SK-N-SH (cell line): ENCODE measurements around the gene TPRA1. TPM values are rescaled to one million over a fixed set of nuclear protein-coding genes. Genes with fewer than 3 reads are reported as not detected.

Experiments used
- CTCF ChIA-PET: fragments of 300-600, 350-600 bp; formaldehyde crosslinking; extraction: SDS; loops from one replicate; lab custom pipeline; 2021; lab: Yijun Ruan, JAX
- POLR2A ChIA-PET: fragments of 350-600 bp; sonication (Branson Sonifier 250); formaldehyde crosslinking; extraction: SDS; loops from one replicate; lab custom pipeline; 2020; ENCODE audit warnings: antibody characterized with exemption, inconsistent platforms; lab: Yijun Ruan, JAX
- DNase-seq: peaks from one replicate; pipeline ENCODE4 v3.0.0; 2012
- H2AFZ ChIP-seq: fragments of 200-600 bp; sonication (generic); 2 replicates; pipeline ENCODE4 v1.8.1; 2016; ENCODE audit warnings: antibody characterized with exemption, mild to moderate bottlenecking, low read depth
- H3F3A ChIP-seq: fragments of 200-600 bp; sonication (generic); replicated peaks from 2 replicates; pipeline ENCODE3; 2016; ENCODE audit warnings: antibody characterized with exemption, mild to moderate bottlenecking; ENCODE audit not compliant: insufficient read depth
- H3K27ac ChIP-seq, 2 experiments: fragments of 200-500 bp in 1 of 2; fragments of 200-600 bp in 1 of 2; sonication (Bioruptor generic) in 1 of 2; sonication (generic), shearing (Covaris generic) in 1 of 2; 2 replicates each; pipeline versions ENCODE4 v1.5.1 to v1.6.1; 2014 to 2016; ENCODE audit warnings: low read depth in 2 of 2, inconsistent platforms in 1 of 2, low read length in 1 of 2, mild to moderate bottlenecking in 1 of 2, mixed read lengths in 1 of 2
- H3K27me3 ChIP-seq: fragments of 200-600 bp; sonication (generic), shearing (Covaris generic); 2 replicates; pipeline ENCODE4 v1.6.1; 2016; ENCODE audit warnings: mixed run types; ENCODE audit not compliant: insufficient read depth
- H3K36me3 ChIP-seq, 2 experiments: fragments of 200-500 bp in 1 of 2; fragments of 200-600 bp in 1 of 2; sonication (Bioruptor generic) in 1 of 2; sonication (generic) in 1 of 2; replicated peaks in 1 of 2; 2 replicates each; pipeline versions ENCODE3 to v1.5.1; 2014 to 2016; ENCODE audit warnings: low read length in 1 of 2, mild to moderate bottlenecking in 1 of 2; ENCODE audit not compliant: insufficient read depth in 2 of 2, control insufficient read depth in 1 of 2
- H3K4me1 ChIP-seq, 2 experiments: fragments of 200-500 bp in 1 of 2; fragments of 200-600 bp in 1 of 2; sonication (Bioruptor generic) in 1 of 2; sonication (generic), shearing (Covaris generic) in 1 of 2; 2 replicates each; pipeline versions ENCODE4 v1.5.1 to v1.6.1; 2014 to 2016; ENCODE audit warnings: low read depth in 1 of 2, low read length in 1 of 2, mixed run types in 1 of 2; ENCODE audit not compliant: insufficient read depth in 2 of 2, control insufficient read depth in 1 of 2
- H3K4me2 ChIP-seq: fragments of 200-600 bp; sonication (generic), shearing (Covaris generic); 2 replicates; pipeline ENCODE4 v1.6.1; 2017; ENCODE audit warnings: mixed run types
- H3K4me3 ChIP-seq, 2 experiments: fragments of 200-500 bp in 1 of 2; fragments of 200-600 bp in 1 of 2; sonication (Bioruptor generic) in 1 of 2; sonication (generic), shearing (Covaris generic) in 1 of 2; 2 replicates each; pipeline versions ENCODE4 v1.5.1 to v1.8.1; 2014 to 2016; ENCODE audit warnings: low read depth in 2 of 2, inconsistent platforms in 1 of 2, low read length in 1 of 2, mild to moderate bottlenecking in 1 of 2, mixed read lengths in 1 of 2, moderate library complexity in 1 of 2
- H3K79me2 ChIP-seq: fragments of 200-600 bp; sonication (generic); 2 replicates; pipeline ENCODE4 v1.8.1; 2017; ENCODE audit warnings: mild to moderate bottlenecking; ENCODE audit not compliant: insufficient read depth
- H3K9ac ChIP-seq: fragments of 200-600 bp; sonication (generic); 2 replicates; pipeline ENCODE4 v1.6.1; 2017; ENCODE audit warnings: mixed run types
- H3K9me2 ChIP-seq: fragments of 200-600 bp; sonication (generic); 2 replicates; pipeline ENCODE4 v1.6.1; 2017; ENCODE audit warnings: mixed run types
- H3K9me3 ChIP-seq: fragments of 200-600 bp; sonication (generic); 2 replicates; pipeline ENCODE4 v1.6.1; 2017; ENCODE audit warnings: mixed run types, mild to moderate bottlenecking, moderate library complexity
- H4K20me1 ChIP-seq: fragments of 200-600 bp; sonication (generic); 2 replicates; pipeline ENCODE4 v1.6.1; 2017; ENCODE audit warnings: mild to moderate bottlenecking, mixed run types; ENCODE audit not compliant: insufficient read depth
- CHD2 ChIP-seq: fragments of 150-350 bp; IDR thresholded peaks from 2 replicates; pipeline ENCODE4 v1.6.1; 2018; ENCODE audit warnings: low read length; ENCODE audit not compliant: partially characterized antibody
- CTCF ChIP-seq: fragments of 200-600 bp; sonication (generic); IDR thresholded peaks from 2 replicates; pipeline ENCODE4 v1.6.1; 2017; ENCODE audit warnings: antibody characterized with exemption, mild to moderate bottlenecking, moderate library complexity
- FOXJ3 ChIP-seq: sonication (generic); formaldehyde crosslinking; IDR thresholded peaks from 2 replicates; pipeline ENCODE4 v1.5.1; 2020; ENCODE audit warnings: mild to moderate bottlenecking, missing genetic modification reagents
- MAX ChIP-seq: IDR thresholded peaks from 2 replicates; pipeline ENCODE4 v1.4.0; 2012; ENCODE audit warnings: low read depth
- POLR2AphosphoS5 ChIP-seq: IDR thresholded peaks from 2 replicates; pipeline ENCODE4 v1.6.1; 2012; ENCODE audit warnings: low read depth, low read length
- SIN3A ChIP-seq: IDR thresholded peaks from 2 replicates; pipeline ENCODE4 v1.6.1; 2012; ENCODE audit warnings: low read depth, mild to moderate bottlenecking, low read length, moderate library complexity, borderline replicate concordance
- USF1 ChIP-seq: IDR thresholded peaks from 2 replicates; pipeline ENCODE4 v1.4.0; 2012; ENCODE audit warnings: low read depth, borderline replicate concordance
- USF2 ChIP-seq: fragments of 150-350 bp; IDR thresholded peaks from 2 replicates; pipeline ENCODE4 v1.6.1; 2017; ENCODE audit warnings: antibody characterized with exemption, low read length, low read depth, borderline replicate concordance
- YY1 ChIP-seq: IDR thresholded peaks from 2 replicates; pipeline ENCODE4 v1.4.0; 2012; ENCODE audit warnings: low read depth, mild to moderate bottlenecking
- ZBTB33 ChIP-seq: IDR thresholded peaks from 2 replicates; pipeline ENCODE4 v1.4.0; 2012; ENCODE audit warnings: low read depth, borderline replicate concordance
- WGBS: methylation state at CpG from one replicate; pipeline ENCODE4 v1.1.6; 2017; ENCODE audit warnings: low lambda C conversion rate; 5-methylcytosine and 5-hydroxymethylcytosine counted together
- polyA plus RNA-seq, 3 experiments: library from polyadenylated mRNA; depleted of rRNA; stranded (reverse); fragments of >200 nt; gene quantifications; 2 replicates each; pipeline ENCODE4 v1.2.3, GENCODE V29; 2012

Gene TPRA1
- polyA plus RNA-seq, 1 of the 3 experiments (the other 2 are of a cell fraction): 26.3 TPM

GRCh38 chr3:127551178-127551577, 39.4 kb downstream of the TPRA1 start (continued):
- TF ChIP-seq ZBTB33 (no peak), USF2 (no peak), MAX (no peak), POLR2AphosphoS5 (no peak), FOXJ3 (CRISPR knock-in tag) (no peak), CHD2 (no peak)
- TF ChIP-seq, all 33 proteins: peak for 0

- no peak for DNase-seq
- Histone ChIP-seq H3K27ac (peak overlapping the region in 1 of 2 experiments; percentile 1; a peak in 1 of 4 replicates), H3K79me2 (no peaks in the 10 kb centered on the region), H3K4me1 (peaks cover 0 to 39% of the 10 kb centered on the region in 2 experiments; a peak in 2 of 4 replicates), H2AFZ (no peak overlapping the region), H3F3A (no peaks in the 10 kb centered on the region), H4K20me1 (no peaks in the 10 kb centered on the region), H3K27me3 (no peaks in the 10 kb centered on the region), H3K36me3 (no peaks in the 10 kb centered on the region), H3K4me2 (no peak overlapping the region), H3K9me3 (no peaks in the 10 kb centered on the region), H3K9ac (no peak overlapping the region), H3K4me3 (no peak overlapping the region), H3K9me2 (no peaks in the 10 kb centered on the region)
- WGBS: 81% methylated on average over 8 of the region's 9 CpGs
- TF ChIP-seq YY1 (no peak), SIN3A (no peak), USF1 (no peak), CTCF (no peak)
- CTCF ChIA-PET: interaction anchor here (0.7 to 3.9 kb wide), 5 partner anchors 15 to 871 kb away, joined by 3 to 24 read pairs (median 3); no protein-coding TSS in a partner anchor
- POLR2A ChIA-PET: no interaction called here
Observed at GRCh38 chr3:127550468-127551157, 39.9 kb downstream of the TPRA1 start.
